Tibial artery (tissue), 4 donors: ENCODE data around the gene SIGLEC7.

ENCODE experiments used
- DNase-seq, 2 donors: peaks; one replicate each; pipeline ENCODE4 v3.0.0-alpha.2; 2019
- H3K27ac ChIP-seq, 2 donors: fragments of 200-600 bp; sonication (generic) in 1 of 2; 1 replicate in 1 of 2; 2 replicates in 1 of 2; pipeline ENCODE4 v1.5.1; 2018 to 2019; ENCODE audit warnings: mild to moderate bottlenecking in 1 of 2
- H3K27me3 ChIP-seq, 2 donors: fragments of 200-600 bp; sonication (generic) in 1 of 2; one replicate each; pipeline versions ENCODE4 v1.5.1 to v1.6.0; 2016 to 2019
- H3K36me3 ChIP-seq, 3 donors: fragments of 200-600 bp; sonication (generic) in 2 of 3; one replicate each; pipeline ENCODE4 v1.5.1; 2016 to 2019; ENCODE audit warnings: mild to moderate bottlenecking in 2 of 3
- H3K4me1 ChIP-seq, 4 donors: fragments of 200-600 bp; sonication (generic) in 2 of 4; 1 replicate in 3 of 4; 2 replicates in 1 of 4; pipeline ENCODE4 v1.5.1; 2016 to 2019
- H3K4me3 ChIP-seq, 2 donors: fragments of 200-600 bp; sonication (generic) in 1 of 2; 1 replicate in 1 of 2; 2 replicates in 1 of 2; pipeline ENCODE4 v1.5.1; 2018 to 2019; ENCODE audit warnings: mild to moderate bottlenecking in 2 of 2
- H3K9me3 ChIP-seq, 3 donors: fragments of 200-600 bp; sonication (generic) in 1 of 3; one replicate each; pipeline ENCODE4 v1.5.1; 2016 to 2019
- intact Hi-C: fragments of 100-400 bp; cut with DNase I; formaldehyde crosslinking; loops from one replicate; pipeline ENCODE4 v1.15.0; 2023; ENCODE audit warnings: low total_unique reads
- TF ChIP-seq, protein P1 (sequence below), 2 experiments: fragments of 200-600 bp in 1 of 2; fragments of 450-650 bp in 1 of 2; IDR thresholded peaks; one replicate each; pipeline ENCODE4 v1.5.1; 2017 to 2019; ENCODE audit warnings: antibody characterized with exemption in 2 of 2, mild to moderate bottlenecking in 1 of 2, moderate library complexity in 1 of 2

Gene SIGLEC7

DNA sequence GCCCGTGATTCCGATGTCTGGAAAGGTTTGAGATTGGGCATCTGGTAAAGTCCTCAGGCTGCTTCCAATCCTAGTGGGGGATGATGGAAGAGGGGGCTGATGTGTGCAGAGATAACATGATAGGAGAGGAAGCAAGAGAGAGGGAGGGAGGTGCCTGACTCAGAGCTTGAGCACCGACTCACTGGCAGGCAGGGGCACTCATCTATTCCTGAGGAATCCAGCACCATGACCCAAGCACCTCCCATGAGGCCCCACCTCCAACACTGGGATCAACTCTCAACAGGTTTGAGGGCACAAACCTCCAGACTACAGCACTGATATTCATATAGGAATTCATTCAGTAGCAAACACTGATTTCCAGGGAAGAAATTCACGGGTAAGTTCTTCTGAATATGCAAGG lies 23.0 kb upstream of the SIGLEC7 start:
- Histone ChIP-seq H3K27me3 (peaks cover 0 to 20% of the 10 kb centered on the region in 2 donors), H3K4me1 (no peaks in the 10 kb centered on the region), H3K4me3 (no peak overlapping the region), H3K27ac (no peak overlapping the region), H3K9me3 (no peaks in the 10 kb centered on the region), H3K36me3 (no peaks in the 10 kb centered on the region)
- intact Hi-C loops = no loop called here
- TF ChIP-seq, protein P1, sequence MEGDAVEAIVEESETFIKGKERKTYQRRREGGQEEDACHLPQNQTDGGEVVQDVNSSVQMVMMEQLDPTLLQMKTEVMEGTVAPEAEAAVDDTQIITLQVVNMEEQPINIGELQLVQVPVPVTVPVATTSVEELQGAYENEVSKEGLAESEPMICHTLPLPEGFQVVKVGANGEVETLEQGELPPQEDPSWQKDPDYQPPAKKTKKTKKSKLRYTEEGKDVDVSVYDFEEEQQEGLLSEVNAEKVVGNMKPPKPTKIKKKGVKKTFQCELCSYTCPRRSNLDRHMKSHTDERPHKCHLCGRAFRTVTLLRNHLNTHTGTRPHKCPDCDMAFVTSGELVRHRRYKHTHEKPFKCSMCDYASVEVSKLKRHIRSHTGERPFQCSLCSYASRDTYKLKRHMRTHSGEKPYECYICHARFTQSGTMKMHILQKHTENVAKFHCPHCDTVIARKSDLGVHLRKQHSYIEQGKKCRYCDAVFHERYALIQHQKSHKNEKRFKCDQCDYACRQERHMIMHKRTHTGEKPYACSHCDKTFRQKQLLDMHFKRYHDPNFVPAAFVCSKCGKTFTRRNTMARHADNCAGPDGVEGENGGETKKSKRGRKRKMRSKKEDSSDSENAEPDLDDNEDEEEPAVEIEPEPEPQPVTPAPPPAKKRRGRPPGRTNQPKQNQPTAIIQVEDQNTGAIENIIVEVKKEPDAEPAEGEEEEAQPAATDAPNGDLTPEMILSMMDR (IDR thresholded peaks at IDR 0.05) = no peak
- DNase-seq = no peak

DNA sequence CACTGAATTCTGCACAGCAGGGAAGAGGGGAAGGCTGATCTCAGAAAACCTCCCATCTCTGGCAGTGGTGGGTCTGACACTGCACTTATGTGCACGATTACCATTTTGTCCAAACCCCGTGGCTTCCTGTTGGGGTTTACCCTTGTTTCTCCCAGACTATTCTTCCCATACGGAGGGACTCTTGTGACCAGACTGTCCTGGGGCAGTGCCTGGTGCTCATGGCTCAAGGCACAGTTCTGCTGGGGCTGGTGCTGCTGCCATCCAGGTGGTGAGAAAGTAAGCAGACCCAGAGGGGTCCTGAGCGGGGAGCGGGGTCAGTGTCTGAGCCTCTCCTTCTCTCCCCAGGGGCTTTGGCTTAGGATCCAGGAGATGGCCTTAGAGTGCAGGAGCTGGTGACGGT lies 22.5 kb upstream of the SIGLEC7 start:
- intact Hi-C loops = no loop called here

DNA sequence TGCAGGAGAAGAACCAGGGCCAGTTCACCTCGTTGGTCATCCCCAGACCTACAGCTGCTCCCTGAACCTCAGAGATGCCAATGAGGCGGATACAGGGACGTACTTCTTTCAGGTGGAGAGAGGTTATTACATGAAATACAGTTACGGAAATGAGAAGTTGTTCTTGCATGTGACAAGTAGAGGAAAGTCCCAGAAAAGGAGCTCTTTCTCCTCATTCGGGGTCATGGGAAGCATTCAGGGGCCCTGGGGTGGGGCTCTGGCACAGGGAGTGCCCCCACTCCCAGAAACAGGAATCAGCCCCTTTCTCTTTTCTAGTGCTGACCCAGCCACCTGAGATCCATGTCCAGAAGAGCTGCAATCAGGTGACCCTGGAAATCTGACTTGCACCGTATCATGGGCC lies 21.9 kb upstream of the SIGLEC7 start:
- Histone ChIP-seq H3K36me3 (no peaks in the 10 kb centered on the region), H3K4me1 (no peaks in the 10 kb centered on the region), H3K4me3 (no peak overlapping the region), H3K27me3 (peaks cover 0 to 28% of the 10 kb centered on the region in 2 donors), H3K9me3 (no peaks in the 10 kb centered on the region), H3K27ac (no peak overlapping the region)
- TF ChIP-seq, protein P1 (IDR thresholded peaks at IDR 0.05) = no peak
- intact Hi-C loops = no loop called here
- DNase-seq = no peak

More for the DNA sequence above, 22.5 kb upstream of the SIGLEC7 start:
- H3K4me3 ChIP-seq = no peak overlapping the region
- H3K4me1 ChIP-seq = no peaks in the 10 kb centered on the region
- H3K27me3 ChIP-seq = peaks cover 0 to 26% of the 10 kb centered on the region in 2 donors
- no peaks in the 10 kb centered on the region for H3K36me3 ChIP-seq
- no peak overlapping the region for H3K27ac ChIP-seq
- TF ChIP-seq, protein P1 (IDR thresholded peaks at IDR 0.05) = no peak
- DNase-seq = no peak
- no peaks in the 10 kb centered on the region for H3K9me3 ChIP-seq

DNA sequence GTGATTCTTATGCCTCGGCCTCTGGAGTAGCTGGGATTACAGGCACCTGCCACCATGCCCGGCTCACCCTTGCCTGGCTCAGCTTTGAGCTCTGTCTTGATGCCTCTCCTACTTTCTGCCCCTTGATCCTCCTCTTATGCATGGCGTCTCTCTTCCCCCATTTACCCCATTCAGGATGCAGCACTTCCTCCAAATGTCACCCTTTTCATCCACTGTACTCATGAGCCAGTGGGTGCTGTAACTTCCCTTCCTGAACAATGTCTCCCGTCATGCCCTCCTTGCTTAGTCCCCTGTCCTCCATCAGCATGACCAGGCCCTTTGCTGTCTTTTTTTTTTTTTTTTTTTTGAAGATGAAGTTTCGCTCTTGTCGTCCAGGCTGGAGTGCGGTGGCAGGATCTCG lies 20.8 kb upstream of the SIGLEC7 start:
- TF ChIP-seq, protein P1 (IDR thresholded peaks at IDR 0.05) = no peak
- no peaks in the 10 kb centered on the region for H3K36me3 ChIP-seq
- intact Hi-C loops = no loop called here
- no peaks in the 10 kb centered on the region for H3K9me3 ChIP-seq
- peaks cover 0 to 30% of the 10 kb centered on the region in 2 donors for H3K27me3 ChIP-seq
- no peak for DNase-seq
- no peaks in the 10 kb centered on the region for H3K4me1 ChIP-seq
- no peak overlapping the region for H3K4me3 ChIP-seq
- H3K27ac ChIP-seq = no peak overlapping the region

DNA sequence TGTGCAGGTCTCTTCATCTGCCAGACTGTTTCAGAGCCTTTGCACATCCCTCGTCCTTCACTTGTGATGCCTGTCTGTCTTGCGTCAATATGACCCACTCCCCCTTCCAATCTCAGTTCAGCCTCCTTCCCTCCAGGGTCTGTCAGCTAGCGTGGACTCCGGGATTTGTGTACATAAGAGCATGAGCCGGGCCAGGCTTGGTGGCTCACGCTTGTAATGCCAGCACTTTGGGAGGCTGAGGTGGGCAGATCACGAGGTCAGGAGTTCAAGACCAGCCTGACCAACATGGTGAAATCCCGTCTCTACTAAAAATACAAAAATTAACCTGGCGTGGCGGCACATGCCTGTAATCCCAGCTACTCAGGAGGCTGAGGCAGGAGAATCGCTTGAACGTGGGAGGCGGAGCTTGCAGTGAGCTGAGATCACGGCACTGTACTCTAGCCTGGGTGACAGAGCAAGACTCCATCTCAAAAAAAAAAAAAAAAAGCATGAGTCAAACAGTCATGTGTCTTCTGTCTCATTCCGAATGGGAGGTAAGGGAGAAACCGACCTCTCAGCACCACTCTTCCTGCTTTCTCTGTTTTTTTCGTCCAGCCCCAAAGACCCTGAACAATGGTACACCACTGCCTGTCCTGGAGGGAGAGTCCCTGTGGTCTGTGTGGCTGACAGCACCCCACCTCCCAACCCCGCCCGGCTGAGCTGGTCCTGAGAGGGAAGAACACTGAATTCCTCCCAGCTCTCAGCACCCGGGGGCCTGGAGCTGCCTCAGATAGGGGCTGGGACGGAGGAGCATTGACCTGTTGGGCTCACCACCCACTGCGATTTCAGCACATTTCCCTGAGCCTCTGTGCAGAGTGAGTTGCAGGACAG lies 19.8 kb upstream of the SIGLEC7 start:
- intact Hi-C loops = no loop called here
- Histone ChIP-seq H3K36me3 (no peaks in the 10 kb centered on the region), H3K27me3 (peaks cover 0 to 29% of the 10 kb centered on the region in 2 donors), H3K4me3 (no peak overlapping the region), H3K9me3 (no peaks in the 10 kb centered on the region), H3K27ac (no peak overlapping the region), H3K4me1 (no peaks in the 10 kb centered on the region)
- DNase-seq = no peak
- TF ChIP-seq, protein P1 (IDR thresholded peaks at IDR 0.05) = no peak
